Activated naive CD4-positive, alpha-beta T cell treated with anti-CD3 and anti-CD28 coated beads, Interleukin-2, amount 10 ng/mL, durations not matched to agents 7 days and 5 days (primary cell): Measurements from ENCODE around the gene HECW1.
"Not testable (repeated sequence)": the region's sequence is repeated elsewhere in the genome, so short reads cannot be mapped to it uniquely, and the experiment has no call there.

Experiments
- CTCF ChIA-PET: fragments of 350-600 bp; sonication (Branson Sonifier 250); formaldehyde crosslinking; loops from one replicate; lab custom pipeline; 2021; ENCODE audit warnings: antibody characterized with exemption; lab: Charles Lee
- DNase-seq: peaks from one replicate; pipeline ENCODE4 v3.0.0-alpha.2; 2020
- H3K27ac Mint-ChIP-seq: one replicate; pipeline ENCODE4 v1.8.0; 2021; ENCODE audit warnings: mild to moderate bottlenecking, moderate library complexity, mixed read lengths
- H3K27me3 Mint-ChIP-seq: one replicate; pipeline ENCODE4 v1.8.0; 2021; ENCODE audit warnings: mild to moderate bottlenecking, mixed read lengths
- H3K36me3 Mint-ChIP-seq: one replicate; pipeline ENCODE4 v1.8.0; 2021; ENCODE audit warnings: mixed read lengths
- H3K4me1 Mint-ChIP-seq: one replicate; pipeline ENCODE4 v1.8.0; 2021; ENCODE audit warnings: mixed read lengths
- H3K4me3 Mint-ChIP-seq: one replicate; pipeline ENCODE4 v1.8.0; 2021; ENCODE audit warnings: mild to moderate bottlenecking, moderate library complexity, mixed read lengths
- H3K9me3 Mint-ChIP-seq: one replicate; pipeline ENCODE4 v1.8.0; 2021; ENCODE audit warnings: mixed read lengths

Gene HECW1

DNA sequence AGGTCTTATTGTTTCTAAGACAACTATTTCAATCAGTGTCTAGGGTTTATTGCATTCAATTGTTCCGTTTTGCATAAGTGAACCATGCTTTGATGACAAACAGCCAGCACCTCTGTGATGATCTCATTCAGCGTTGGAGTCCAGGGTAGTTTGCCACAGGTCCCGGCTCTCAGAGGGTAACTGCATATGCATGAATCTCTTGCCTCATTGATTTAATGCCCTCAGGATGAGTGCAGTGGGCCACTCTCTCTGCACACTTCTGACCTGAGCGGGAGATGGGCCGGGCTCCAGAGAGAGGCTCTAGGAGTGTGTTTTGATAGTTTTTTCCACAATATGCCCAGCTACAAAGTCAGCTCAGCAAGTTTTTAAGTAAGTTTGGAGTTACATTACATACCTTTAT, 83.9 kb downstream of the HECW1 start:
- Mint-ChIP-seq H3K27ac (no peak overlapping the region), H3K4me1 (no peaks in the 10 kb centered on the region), H3K4me3 (no peak overlapping the region), H3K36me3 (no peaks in the 10 kb centered on the region), H3K9me3 (no peaks in the 10 kb centered on the region), H3K27me3 (peaks cover 5% of the 10 kb centered on the region)
- CTCF ChIA-PET, result no interaction called here
- DNase-seq, result no peak

DNA sequence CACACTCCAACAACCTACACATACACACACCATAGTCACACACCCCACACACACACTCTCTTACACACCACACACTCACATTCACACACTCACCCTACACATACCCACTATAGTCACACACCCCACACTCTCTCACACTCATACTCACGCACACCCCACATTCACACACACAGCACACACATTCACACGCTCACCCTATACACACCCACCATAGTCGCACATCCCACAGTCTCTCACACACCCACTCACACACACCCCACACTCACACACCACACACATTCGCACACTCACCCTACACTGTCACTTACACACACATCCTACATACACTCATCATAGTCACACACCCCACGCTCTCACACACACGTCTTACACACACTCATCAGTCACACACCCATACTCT, 85.6 kb downstream of the HECW1 start:
- CTCF ChIA-PET, result no interaction called here
- Mint-ChIP-seq H3K4me1 (no peaks in the 10 kb centered on the region), H3K36me3 (no peaks in the 10 kb centered on the region), H3K4me3 (no peak overlapping the region), H3K27me3 (peaks cover 5% of the 10 kb centered on the region), H3K9me3 (no peaks in the 10 kb centered on the region), H3K27ac (no peak overlapping the region)
- DNase-seq, result no peak

DNA sequence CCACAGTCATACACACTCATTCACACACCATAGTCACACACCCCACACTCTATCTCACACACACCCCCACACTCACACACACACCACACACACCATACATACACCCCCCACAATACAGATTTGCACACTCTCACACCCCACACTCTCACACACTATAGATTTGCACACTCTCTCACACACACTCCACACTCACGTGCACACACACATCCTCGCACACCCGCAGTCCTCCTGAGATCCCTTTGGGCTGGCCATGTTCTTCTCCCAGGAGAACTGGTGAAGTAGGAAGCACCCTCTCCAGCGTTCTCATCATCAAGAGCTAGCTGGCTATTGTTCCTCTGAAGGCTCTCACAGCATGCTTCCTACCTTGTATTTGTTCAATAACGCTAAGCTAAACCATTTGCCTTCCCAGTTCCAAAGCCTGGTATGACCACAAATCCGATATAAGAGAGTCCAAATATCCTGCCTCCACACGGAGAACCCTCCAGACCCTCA, 86.2 kb downstream of the HECW1 start:
- no peak for DNase-seq
- no peaks in the 10 kb centered on the region for H3K9me3 Mint-ChIP-seq

DNA sequence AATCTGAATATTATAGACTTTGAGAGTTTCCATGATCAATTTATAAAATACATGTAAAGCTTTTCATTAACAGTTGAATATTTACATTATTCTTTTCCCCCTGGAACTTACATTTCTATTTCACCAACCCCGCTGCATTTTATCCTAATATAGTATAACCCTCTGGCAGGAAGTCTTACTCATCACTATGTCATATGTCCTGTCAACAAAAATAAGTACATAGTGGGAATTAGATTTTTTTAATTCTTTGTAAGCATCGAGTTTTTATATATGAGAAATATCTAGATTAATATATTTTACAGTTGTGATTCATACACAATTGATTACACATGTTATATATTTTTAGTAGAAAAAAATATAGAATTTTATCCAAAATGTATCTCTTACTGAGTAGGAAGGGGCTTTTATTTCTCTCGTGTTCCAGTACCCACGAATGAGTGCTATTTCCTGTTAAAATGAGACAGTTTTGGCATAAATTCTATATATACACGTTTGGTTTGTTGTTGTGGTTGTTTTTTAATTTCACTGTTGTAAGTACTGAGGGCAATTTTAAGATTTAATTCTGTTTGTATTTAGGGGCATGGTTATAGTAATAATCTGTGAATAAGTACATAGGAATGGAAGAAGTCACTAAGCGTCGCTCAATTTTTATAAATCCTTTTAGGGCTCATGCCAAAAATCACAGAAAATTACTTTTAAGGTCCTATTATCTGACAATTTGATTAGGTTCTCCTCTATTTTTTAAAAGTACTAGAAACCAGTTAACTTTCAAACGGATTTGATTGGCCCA, 87.1 kb downstream of the HECW1 start:
- H3K9me3 Mint-ChIP-seq, result no peaks in the 10 kb centered on the region
- no peak overlapping the region for H3K27ac Mint-ChIP-seq
- H3K4me3 Mint-ChIP-seq, result no peak overlapping the region
- CTCF ChIA-PET, result no interaction called here
- no peaks in the 10 kb centered on the region for H3K36me3 Mint-ChIP-seq
- DNase-seq, result no peak
- no peaks in the 10 kb centered on the region for H3K4me1 Mint-ChIP-seq
- peaks cover 5% of the 10 kb centered on the region for H3K27me3 Mint-ChIP-seq

More for the DNA sequence above, 86.2 kb downstream of the HECW1 start:
- H3K4me1 Mint-ChIP-seq, result no peaks in the 10 kb centered on the region
- H3K27me3 Mint-ChIP-seq, result peaks cover 5% of the 10 kb centered on the region
- H3K4me3 Mint-ChIP-seq, result no peak overlapping the region
- CTCF ChIA-PET, result no interaction called here
- H3K36me3 Mint-ChIP-seq, result no peaks in the 10 kb centered on the region
- no peak overlapping the region for H3K27ac Mint-ChIP-seq

DNA sequence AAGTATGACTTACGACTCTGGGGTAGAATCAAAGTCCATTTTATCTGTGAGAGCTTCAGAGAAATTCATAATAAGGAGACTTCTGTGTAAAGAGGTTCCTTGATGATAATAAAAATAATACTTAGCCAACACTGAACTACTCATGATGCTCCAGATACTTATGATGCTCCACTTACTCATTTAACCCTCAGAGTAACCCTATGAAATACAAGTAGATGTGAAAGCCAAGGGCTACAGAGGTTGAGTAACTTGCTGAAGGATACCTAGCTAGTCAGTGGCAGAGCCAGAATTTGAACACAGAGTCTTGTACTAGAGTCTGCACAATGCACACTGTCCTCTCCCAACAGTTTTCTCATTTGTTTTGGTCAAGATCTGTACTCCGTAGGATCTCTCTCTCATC, 89.5 kb downstream of the HECW1 start:
- no peaks in the 10 kb centered on the region for H3K36me3 Mint-ChIP-seq
- DNase-seq, result no peak
- H3K4me1 Mint-ChIP-seq, result no peaks in the 10 kb centered on the region
- H3K27ac Mint-ChIP-seq, result no peak overlapping the region
- peaks cover 13% of the 10 kb centered on the region for H3K27me3 Mint-ChIP-seq
- CTCF ChIA-PET, result no interaction called here
- no peak overlapping the region for H3K4me3 Mint-ChIP-seq
- H3K9me3 Mint-ChIP-seq, result no peaks in the 10 kb centered on the region

DNA sequence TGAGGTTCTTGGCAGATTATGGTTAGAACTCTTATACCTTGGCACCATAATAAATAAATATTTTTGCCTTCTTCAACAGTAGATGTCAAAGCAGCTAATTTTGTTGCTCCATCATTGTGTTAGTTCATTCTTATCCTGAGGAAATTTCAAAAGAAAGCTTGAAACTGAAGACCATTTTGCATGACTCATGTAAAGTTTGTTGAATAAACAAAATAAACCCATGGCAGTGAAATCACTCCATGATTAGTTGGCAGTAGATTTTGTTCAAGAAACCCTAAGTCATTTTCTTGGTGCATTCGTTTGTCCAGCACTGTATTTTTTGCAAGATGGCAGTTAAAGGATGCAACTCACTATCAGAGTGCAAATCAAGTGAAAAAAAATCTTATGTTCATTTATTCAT, 91.6 kb downstream of the HECW1 start:
- H3K27ac Mint-ChIP-seq, result no peak overlapping the region
- no peaks in the 10 kb centered on the region for H3K9me3 Mint-ChIP-seq
- H3K27me3 Mint-ChIP-seq, result peaks cover 13% of the 10 kb centered on the region
- no peaks in the 10 kb centered on the region for H3K36me3 Mint-ChIP-seq
- no peaks in the 10 kb centered on the region for H3K4me1 Mint-ChIP-seq
- no peak overlapping the region for H3K4me3 Mint-ChIP-seq
- CTCF ChIA-PET, result interaction anchor here (1.1 kb wide), 1 partner anchor 57 kb away, joined by 3 read pairs; no protein-coding TSS in a partner anchor
- no peak for DNase-seq

DNA sequence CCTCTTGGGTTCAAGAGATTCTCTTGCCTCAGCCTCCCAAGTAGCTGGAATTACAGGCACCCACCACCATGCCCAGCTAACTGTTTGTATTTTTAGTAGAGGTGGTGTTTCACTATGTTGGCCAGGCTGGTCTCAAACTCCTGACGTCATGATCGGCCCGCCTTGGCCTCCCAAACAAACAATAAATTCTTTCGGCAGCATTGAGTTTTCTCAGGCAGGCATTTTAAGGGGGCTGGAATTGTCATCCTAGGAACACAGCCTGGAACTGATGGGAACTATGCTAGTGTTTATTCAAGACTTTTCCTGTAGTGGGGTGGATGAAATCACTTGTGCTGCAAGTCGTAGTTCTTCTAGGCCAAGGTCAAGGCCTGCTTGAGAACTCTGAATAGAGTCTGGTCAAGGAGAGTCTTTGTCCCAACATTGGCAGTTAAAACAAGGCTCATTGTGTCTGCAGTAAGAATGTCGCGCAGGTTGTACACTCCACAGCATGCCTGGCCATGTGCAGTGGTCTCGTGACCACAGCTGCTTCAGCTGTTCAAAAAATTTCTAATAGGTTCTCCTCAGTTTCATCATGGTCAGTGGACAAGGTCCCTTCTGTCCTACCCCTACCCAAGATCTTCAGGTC, 92.8 kb downstream of the HECW1 start:
- H3K4me1 Mint-ChIP-seq, result no peaks in the 10 kb centered on the region

DNA sequence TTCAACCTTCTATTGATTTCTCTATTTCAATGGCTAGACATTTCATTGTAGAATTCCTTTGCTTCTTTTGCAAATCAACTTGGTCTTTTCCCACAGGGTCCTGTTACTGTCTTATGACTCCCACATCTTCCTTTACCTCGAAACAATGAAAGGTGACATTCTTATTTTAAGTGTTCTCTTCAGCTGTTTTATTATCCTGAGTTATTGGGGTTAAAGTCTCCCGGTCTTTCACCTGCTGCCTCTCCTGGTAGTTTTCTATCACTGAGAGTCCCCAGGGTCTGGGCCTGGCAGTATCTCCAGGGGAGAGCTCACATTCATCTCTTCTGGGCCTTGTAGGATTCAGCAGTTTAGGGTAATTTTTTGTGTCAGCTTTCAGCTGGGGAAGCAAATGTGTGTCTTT, 95.8 kb downstream of the HECW1 start:
- H3K9me3 Mint-ChIP-seq, result no peaks in the 10 kb centered on the region
- no peak for DNase-seq
- CTCF ChIA-PET, result interaction anchor here (1.2 kb wide), 1 partner anchor 267 kb away, joined by 5 read pairs; no protein-coding TSS in a partner anchor
- no peak overlapping the region for H3K27ac Mint-ChIP-seq
- no peaks in the 10 kb centered on the region for H3K4me1 Mint-ChIP-seq
- H3K27me3 Mint-ChIP-seq, result peaks cover 8% of the 10 kb centered on the region
- no peak overlapping the region for H3K4me3 Mint-ChIP-seq
- H3K36me3 Mint-ChIP-seq, result no peaks in the 10 kb centered on the region

More for the DNA sequence above, 92.8 kb downstream of the HECW1 start:
- Mint-ChIP-seq H3K9me3 (no peaks in the 10 kb centered on the region), H3K27ac (no peak overlapping the region), H3K4me3 (no peak overlapping the region), H3K27me3 (peaks cover 13% of the 10 kb centered on the region), H3K36me3 (no peaks in the 10 kb centered on the region)
- DNase-seq, result no peak
- CTCF ChIA-PET, result no interaction called here

DNA sequence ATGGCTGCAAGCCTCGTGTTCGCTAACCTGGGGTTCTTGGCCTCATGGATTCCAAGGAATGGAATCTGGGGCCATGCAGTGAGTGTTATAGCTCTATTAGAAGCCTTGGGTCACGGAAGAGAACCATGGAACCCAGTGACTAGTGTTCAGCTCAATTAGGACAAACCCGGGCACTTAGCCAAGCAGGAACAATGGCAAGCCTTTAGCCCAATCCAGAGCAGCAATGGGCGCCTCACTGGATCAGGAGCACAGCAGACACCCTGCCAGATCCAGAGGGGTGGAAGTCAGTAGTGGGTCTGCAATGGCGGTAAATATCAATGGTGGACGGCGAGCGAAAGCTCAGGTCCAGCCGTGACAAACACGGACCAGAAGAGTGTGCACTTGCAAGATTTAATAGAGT, 98.1 kb downstream of the HECW1 start:
- not testable (repeated sequence) for H3K9me3 Mint-ChIP-seq, H3K36me3 Mint-ChIP-seq, DNase-seq, H3K4me3 Mint-ChIP-seq, H3K27ac Mint-ChIP-seq, H3K4me1 Mint-ChIP-seq
- CTCF ChIA-PET, result interaction anchor here (0.6 kb wide), 1 partner anchor 91 kb away, joined by 3 read pairs; no protein-coding TSS in a partner anchor
- H3K27me3 Mint-ChIP-seq, result peaks cover 11% of the 10 kb centered on the region

DNA sequence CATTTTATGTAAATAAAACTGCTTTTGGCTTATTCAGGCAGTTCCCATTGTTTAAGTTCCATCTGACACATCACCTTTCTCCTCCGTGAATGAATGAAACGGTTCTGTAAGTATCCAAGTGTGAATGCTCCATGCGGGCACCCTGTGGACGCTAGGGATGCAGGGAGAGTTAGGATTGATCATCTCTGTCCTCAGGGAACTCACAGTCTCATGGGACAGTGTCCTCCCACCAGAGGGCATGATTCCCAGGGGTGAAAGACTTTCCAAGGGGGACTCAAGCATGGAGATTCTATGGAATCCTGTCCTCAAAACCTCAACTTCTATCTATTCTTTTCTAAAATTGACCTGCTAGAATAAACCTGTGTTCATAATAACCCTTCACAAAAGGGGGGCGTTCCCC, 98.8 kb downstream of the HECW1 start:
- H3K27ac Mint-ChIP-seq, result no peak overlapping the region
- peaks cover 4% of the 10 kb centered on the region for H3K27me3 Mint-ChIP-seq
- CTCF ChIA-PET, result interaction anchor here (0.6 kb wide), 1 partner anchor 42 kb away, joined by 3 read pairs; no protein-coding TSS in a partner anchor

DNA sequence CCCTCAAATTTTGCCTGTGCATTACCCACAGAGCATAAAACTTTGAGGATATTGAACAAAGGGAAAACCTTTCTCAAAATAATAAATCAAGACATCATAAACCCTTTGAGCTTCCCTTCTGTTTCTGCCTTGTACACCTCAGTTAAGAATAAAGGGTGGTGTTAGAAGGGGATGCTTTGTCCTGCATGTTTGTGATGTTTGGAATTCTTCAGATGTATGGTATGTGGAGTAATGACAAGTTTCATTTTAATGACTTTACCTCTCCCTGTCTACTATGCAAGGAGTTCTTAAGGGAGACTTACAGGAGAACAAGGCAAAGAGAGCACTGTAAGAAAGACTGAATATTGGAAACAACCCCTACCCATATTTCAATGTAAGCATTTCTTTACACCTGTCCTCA, 99.2 kb downstream of the HECW1 start:
- no peaks in the 10 kb centered on the region for H3K9me3 Mint-ChIP-seq
- no peaks in the 10 kb centered on the region for H3K4me1 Mint-ChIP-seq
- CTCF ChIA-PET, result no interaction called here
- no peaks in the 10 kb centered on the region for H3K36me3 Mint-ChIP-seq
- no peak for DNase-seq
- no peak overlapping the region for H3K27ac Mint-ChIP-seq
- H3K4me3 Mint-ChIP-seq, result no peak overlapping the region
- H3K27me3 Mint-ChIP-seq, result peaks cover 7% of the 10 kb centered on the region

More for the DNA sequence above, 98.8 kb downstream of the HECW1 start:
- no peaks in the 10 kb centered on the region for H3K9me3 Mint-ChIP-seq
- no peak for DNase-seq
- no peaks in the 10 kb centered on the region for H3K4me1 Mint-ChIP-seq
- no peaks in the 10 kb centered on the region for H3K36me3 Mint-ChIP-seq
- no peak overlapping the region for H3K4me3 Mint-ChIP-seq

DNA sequence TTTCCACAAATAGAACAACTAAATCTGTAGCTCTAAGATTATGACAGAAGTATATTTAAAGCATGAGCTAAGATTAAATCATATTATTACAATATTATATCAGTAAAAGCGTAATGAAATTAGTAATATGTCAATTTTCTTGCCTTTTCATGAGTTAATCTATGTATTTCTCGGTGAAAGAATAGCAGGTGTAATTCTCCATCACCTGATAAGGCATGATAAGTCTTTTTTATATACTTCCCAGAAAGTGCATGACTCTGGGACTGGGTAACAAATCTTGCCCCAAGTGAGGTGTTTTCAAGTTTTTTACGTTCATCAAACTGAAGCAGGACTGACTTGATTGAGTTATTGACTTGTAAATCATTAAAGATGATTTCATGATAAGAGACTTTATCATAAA, 100.5 kb downstream of the HECW1 start:
- DNase-seq, result no peak
- H3K27ac Mint-ChIP-seq, result no peak overlapping the region
- H3K27me3 Mint-ChIP-seq, result peaks cover 7% of the 10 kb centered on the region
- no peaks in the 10 kb centered on the region for H3K36me3 Mint-ChIP-seq
- CTCF ChIA-PET, result no interaction called here
- no peaks in the 10 kb centered on the region for H3K9me3 Mint-ChIP-seq
- no peak overlapping the region for H3K4me3 Mint-ChIP-seq
- H3K4me1 Mint-ChIP-seq, result no peaks in the 10 kb centered on the region

DNA sequence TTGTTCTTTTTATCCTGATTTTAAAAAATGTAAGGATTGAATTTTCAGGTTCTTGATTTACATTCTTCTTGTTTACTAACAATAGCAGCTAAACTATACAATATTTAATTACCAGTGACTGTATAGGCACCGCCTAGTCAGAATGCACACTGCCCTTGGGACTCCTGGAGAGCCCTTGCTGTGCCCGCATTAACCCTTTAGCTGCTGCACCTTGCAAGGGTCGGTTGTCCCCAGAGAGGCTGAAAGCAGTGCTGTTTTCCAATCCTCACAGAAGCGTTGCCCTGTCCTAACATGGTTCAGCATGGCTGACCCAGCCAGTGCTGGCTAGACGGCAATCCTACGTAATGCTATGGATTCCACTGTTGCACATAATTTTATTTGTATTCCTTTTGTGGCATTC, 102.6 kb downstream of the HECW1 start:
- no peak for DNase-seq
- no peaks in the 10 kb centered on the region for H3K9me3 Mint-ChIP-seq
- no peak overlapping the region for H3K4me3 Mint-ChIP-seq
- peaks cover 7% of the 10 kb centered on the region for H3K27me3 Mint-ChIP-seq
- H3K36me3 Mint-ChIP-seq, result no peaks in the 10 kb centered on the region
- no peaks in the 10 kb centered on the region for H3K4me1 Mint-ChIP-seq
- CTCF ChIA-PET, result no interaction called here
- no peak overlapping the region for H3K27ac Mint-ChIP-seq

DNA sequence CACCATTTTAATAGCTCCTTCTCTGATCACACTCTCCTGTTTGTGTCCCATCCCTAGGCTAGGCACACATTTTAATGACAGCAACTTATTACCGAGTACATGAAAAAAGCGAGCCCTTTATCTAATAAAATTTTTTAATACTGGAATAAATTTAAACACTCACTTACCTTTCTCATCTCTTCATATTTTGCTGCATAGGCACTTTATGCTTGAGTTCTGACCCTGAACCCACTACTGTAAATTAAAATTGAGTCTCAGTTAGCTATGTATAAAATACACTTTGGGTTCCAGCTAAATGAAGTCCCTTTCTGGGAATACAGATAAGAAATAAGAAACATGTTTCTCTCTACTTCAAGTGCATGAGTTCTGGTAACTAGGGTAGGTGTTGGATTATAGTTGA, 104.6 kb downstream of the HECW1 start:
- Mint-ChIP-seq H3K27me3 (peaks cover 7% of the 10 kb centered on the region), H3K27ac (no peak overlapping the region), H3K9me3 (no peaks in the 10 kb centered on the region), H3K4me3 (no peak overlapping the region), H3K4me1 (no peaks in the 10 kb centered on the region), H3K36me3 (no peaks in the 10 kb centered on the region)
- no peak for DNase-seq
- CTCF ChIA-PET, result no interaction called here

DNA sequence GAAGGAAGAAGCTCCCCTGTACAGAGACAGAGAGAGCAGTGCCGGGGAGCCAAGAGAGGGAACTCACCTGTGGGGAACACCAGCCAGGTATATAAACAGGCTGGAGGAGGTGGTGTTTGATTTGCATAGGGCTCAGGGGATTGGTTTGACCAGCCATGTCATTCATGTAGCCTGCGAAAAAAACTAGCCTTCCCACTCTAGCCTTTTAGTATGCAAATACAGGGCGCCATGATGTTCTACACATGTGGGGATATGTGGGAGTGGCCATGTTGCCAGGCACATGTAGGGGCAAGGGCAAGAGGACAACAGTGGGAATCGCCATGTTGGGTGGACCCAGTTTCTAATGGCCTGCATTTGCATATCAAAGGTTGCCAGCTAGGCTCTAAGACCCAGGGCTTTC, 106.5 kb downstream of the HECW1 start:
- H3K27ac Mint-ChIP-seq, H3K36me3 Mint-ChIP-seq, DNase-seq, H3K4me1 Mint-ChIP-seq, CTCF ChIA-PET, H3K27me3 Mint-ChIP-seq, H3K4me3 Mint-ChIP-seq, H3K9me3 Mint-ChIP-seq: not testable (repeated sequence)
